Epidermal melanocyte (primary cell): ENCODE data around the gene ITPR3.
A peak's percentile ranks its signal among the peaks of the same experiment; 100 is the strongest.

Source experiments
- DNase-seq: peaks from one replicate; pipeline ENCODE4 v3.0.0; 2011; ENCODE audit warnings: low spot score; ENCODE audit not compliant: insufficient read length

The ITPR3 gene

GRCh38 chr6:33633462-33634158, 12.5 kb downstream of the ITPR3 start:
- DNase-seq = peak; percentile 68

DNA sequence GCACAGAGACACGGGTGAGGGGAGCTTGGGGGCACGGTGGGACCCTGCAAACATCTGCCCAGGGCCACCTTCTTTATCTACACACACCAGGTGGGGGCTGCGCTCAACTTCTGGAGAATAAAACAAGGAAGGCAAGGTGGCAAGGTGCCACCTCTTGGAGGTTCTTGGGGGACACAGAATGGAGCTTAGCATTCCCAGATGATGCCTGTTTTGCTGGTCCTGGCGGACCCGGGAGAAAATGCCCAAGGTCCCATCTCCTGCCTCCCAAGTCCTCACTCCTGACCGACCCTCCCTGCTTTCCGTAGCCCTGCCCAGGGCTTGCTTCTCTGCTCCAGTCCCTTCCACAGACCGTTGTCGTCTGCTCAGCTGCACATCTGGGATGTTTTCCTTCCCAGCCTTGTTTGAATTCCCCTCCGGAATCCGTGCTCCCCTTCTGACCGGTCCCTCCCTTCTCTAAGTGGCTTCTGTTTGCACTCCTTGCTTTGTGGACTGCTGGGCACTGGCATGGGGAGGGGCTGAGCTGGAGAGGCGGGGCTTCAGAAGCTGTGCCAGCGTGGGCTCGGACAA, 13.1 kb downstream of the ITPR3 start:
- peak; percentile 70 for DNase-seq

- DNase-seq = peak; percentile 72
These were observed 13.8 kb downstream of the ITPR3 start for GRCh38 chr6:33634946-33635345.

GRCh38 chr6:33636655-33637054, 15.5 kb downstream of the ITPR3 start:
- no peak for DNase-seq

DNA sequence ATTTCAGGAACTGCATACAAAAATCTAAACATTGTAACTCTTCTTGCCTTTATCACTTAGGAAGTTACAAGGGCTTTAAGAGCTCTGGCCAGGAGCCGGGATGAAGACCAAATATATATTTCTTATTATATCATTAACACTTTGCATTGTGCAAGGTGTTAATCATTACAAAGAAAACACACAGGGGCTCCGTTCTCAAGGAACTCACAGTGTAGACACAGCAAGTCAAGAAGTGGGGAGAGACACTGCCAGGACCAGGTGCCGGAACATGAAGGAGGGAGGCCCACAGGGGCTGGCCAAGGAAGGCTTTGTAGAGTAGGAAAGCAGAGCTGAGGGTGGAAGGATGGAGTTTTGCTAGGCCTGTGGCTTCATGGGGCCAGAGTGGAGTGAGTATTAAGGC, 17.4 kb downstream of the ITPR3 start:
- no peak for DNase-seq

GRCh38 chr6:33639559-33639958, 18.4 kb downstream of the ITPR3 start:
- no peak for DNase-seq

DNA sequence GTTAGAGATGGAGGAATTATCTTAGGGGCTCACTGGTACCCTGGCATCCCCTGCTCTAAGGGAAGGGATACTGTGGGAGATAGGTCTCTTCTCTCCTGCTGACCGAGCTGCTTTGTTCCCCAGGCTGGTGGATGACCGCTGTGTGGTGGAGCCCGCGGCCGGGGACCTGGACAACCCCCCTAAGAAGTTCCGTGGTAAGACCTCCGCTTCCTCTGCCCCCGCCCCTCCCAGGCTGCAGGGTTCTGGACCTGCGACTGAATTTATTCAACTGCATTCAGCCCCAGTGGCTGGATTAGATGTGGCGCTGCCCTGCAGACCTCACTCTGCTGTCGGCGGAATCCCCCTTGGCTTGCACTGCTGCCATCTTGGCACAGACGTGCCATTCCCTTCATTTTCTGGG, 19.2 kb downstream of the ITPR3 start:
- DNase-seq = no peak

- no peak for DNase-seq
These were observed 20.0 kb downstream of the ITPR3 start for GRCh38 chr6:33641144-33641543.

- no peak for DNase-seq
These were observed 20.5 kb downstream of the ITPR3 start for GRCh38 chr6:33641602-33642001.

- DNase-seq = no peak
These were observed 21.8 kb downstream of the ITPR3 start for GRCh38 chr6:33642897-33643296.

DNA sequence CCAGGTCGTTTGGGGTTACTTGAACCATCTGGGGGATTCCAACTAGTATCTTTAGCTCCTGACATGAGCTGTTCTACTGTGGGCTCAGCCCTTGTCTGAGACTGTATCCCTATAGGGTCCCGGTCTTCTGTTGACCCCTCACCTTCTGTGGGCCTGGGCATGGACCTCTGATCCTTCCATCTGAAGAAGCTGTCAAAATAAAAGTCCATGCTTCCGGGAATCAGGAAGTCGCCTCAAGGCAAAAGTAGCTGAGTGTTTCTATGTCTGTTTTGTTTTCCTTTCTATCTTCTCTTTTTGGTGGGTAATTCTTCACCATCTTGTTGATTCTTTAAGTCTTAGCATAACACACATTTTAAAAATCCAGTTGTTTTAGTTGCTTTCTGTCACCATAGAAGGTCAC, 30.3 kb downstream of the ITPR3 start:
- no peak for DNase-seq

DNA sequence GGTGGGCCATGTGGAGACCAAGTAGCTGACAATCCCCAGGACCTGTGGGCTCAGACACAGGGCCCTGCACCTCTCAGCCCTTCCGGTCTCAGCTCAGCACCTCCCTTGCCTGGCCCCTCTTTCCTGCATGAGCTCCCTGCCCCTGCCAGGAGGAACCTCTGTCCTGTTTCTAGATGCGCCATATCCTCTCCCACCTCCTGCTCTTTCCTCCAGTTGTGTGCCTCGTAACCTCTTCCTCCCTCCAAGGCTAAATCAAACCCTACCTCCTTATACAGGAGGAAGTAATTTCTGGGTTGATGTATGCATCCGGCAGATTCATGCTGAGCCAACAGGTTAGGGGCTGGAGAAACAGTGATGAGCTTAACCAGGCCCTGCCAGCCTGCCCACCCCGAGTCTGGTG, 30.9 kb downstream of the ITPR3 start:
- DNase-seq = no peak

DNA sequence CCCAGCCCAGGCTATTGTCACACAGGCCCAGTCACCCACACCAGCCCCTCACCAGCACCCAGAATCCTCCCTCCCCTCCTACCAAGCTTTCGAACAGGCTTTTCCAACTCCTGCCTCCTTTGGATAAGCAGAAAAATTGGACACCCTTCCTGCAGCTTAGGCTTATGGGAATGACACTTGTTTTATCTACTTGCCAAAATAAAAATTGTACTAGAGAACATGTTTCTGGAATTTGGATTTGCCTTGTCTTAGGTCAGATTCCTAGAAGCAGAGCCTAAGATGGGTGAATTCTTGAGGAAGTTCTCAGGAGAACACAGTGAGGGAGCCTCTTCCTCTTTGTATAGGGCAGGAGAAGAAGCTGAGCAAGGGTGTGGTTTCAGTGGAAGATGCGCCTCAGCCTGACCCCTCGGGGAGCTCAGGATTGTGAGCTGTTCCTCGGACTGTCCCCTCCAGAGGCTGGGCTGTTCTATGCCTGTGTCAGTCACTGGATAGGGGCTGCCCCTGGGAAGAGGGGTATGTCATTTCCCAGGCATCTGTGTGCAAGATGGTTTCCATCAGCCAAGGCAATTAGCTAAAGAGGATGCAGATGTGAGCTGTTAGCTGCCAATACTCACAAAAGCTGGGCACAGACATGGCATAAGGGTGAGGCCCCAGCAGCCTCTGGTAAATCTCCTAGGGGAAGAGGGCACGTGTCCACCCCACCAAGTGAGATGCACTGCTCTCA, 33.9 kb downstream of the ITPR3 start:
- peak; percentile 83 for DNase-seq

GRCh38 chr6:33656844-33657243, 35.7 kb downstream of the ITPR3 start:
- no peak for DNase-seq

DNA sequence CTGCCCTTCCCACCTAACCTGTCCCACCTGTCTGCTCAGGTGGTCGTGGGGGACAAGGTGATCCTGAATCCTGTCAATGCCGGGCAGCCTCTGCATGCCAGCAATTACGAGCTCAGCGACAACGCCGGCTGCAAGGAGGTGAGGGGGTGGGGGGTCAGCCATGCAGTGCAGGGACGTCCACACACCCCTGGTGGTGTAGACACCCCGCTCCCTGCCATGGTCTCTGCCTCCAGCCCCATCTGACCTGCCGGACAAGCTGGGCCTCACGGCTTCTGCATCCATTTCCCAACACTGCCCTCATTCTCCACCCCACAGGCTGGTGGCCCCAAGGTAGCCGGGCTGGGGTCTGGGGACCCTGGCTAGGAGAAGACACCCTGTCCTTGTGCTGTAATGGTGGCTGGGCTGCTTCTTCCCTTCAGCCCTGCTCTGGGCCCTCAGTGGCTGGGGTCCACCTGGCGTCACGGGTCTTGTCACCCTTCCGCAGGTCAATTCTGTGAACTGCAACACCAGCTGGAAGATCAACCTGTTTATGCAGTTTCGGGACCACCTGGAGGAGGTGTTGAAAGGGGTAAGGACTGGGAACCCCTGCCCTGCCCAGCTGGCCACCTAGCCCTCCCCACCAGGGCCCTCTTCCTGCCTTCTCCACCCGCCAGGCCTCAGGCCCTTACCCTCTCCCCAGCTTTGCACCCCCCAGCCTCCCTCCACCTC, 38.0 kb downstream of the ITPR3 start:
- no peak for DNase-seq

- no peak for DNase-seq
These were observed 38.9 kb downstream of the ITPR3 start for GRCh38 chr6:33659986-33660385.

DNA sequence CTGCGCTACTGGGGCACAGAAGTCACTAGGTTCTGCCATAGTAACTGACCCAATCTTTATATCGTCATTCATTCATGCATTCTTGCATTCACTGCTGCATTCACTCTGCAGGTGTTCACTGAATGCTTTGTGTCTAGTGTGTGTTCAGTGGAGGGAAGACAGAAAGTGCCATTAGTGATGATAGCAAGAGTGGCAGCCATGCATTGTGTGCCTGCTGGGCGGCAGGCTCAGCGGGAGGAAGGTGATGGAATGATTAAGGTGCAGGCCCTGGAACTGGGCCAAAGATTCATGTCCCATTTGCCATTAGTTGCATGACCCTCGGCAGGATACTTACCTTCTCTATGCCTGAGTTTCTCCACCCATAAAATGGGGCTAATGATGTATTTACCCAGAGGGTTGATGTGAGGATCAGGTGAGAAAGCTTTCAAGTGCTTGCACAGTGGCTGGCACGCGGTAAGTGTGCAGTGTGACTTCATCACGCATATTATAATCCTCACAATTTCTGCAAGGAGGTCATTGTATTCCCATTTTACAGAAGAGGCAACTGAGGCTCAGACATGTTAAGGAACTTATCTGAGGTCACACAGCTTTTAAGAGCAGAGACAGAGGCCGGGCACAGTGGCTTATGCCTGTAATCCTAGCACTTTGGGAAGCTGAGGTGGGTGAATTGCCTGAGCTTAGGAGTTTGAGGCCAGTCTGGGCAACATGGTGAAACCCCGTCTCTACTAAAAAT, 40.1 kb downstream of the ITPR3 start:
- DNase-seq = no peak

- DNase-seq = no peak
These were observed 41.2 kb downstream of the ITPR3 start for GRCh38 chr6:33662318-33662717.

DNA sequence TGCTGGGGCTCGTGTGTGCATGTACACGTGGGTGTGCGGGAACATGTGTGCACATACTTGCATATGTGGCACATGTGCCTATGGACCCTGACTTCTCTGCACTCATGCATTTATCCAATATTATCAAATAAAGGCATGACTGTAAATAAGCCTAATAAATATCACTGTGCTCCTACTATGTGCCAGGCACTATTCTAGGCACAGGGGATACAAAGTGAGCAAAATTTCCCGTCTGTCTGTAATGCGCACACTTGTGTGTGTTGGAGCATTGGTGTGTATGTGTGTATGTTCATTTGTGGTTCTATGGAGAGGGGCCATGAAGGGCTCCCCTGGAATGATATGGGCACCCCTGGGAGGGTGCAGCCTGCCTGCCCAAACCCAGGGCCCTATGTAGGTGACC, 41.9 kb downstream of the ITPR3 start:
- peak; percentile 1 for DNase-seq

DNA sequence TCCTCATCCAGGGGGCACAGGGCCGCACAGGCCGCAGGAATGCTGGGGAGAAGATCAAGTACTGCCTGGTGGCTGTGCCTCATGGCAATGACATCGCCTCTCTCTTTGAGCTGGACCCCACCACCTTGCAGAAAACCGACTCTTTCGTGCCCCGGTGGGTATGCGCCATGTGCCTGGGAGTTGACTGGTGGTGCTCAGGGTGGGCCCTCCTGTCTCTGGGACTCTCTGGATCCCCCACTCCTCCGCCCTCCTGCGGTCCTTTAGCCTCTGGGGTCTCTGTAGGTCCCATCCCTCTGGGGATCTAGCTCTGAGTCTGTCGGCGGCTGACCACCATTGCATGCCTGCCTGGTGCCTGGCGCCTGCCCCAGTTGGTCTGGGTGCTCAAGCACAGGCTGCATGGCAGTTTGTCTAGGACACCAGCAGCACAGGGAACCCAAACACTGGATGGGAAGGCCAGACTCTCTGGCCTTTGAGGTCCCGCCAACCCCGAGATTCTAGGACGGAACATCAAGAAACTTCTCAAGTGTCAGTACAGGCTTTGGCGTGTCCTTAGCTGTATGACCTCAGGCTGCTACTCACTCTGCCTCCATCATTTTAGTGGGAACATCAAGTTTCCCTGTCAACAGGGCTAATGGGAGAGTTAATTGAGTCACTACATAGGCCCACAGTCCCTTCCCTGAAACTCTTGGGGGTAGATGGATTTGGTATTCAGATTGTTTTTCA, 42.8 kb downstream of the ITPR3 start:
- DNase-seq = peak; percentile 10
